WTC11 (cell line): ENCODE results near the gene KCNT2.

Experiments
- CREB1 ChIP-seq: sonication (generic); formaldehyde crosslinking; IDR thresholded peaks from 2 replicates; pipeline ENCODE4 v1.8.0; 2023; ENCODE audit warnings: mild to moderate bottlenecking, missing genetic modification reagents
- ESRRA ChIP-seq: sonication (generic); formaldehyde crosslinking; IDR thresholded peaks from 2 replicates; pipeline ENCODE4 v1.8.1; 2022; ENCODE audit warnings: mild to moderate bottlenecking, missing genetic modification reagents, borderline replicate concordance
- ETV6 ChIP-seq: sonication (generic); formaldehyde crosslinking; IDR thresholded peaks from 2 replicates; pipeline ENCODE4 v1.8.1; 2022; ENCODE audit warnings: mild to moderate bottlenecking, missing genetic modification reagents
- KAT7 ChIP-seq: sonication (generic); formaldehyde crosslinking; IDR thresholded peaks from 2 replicates; pipeline ENCODE4 v1.8.1; 2023; ENCODE audit warnings: missing genetic modification reagents, mild to moderate bottlenecking, borderline replicate concordance
- MXD4 ChIP-seq: fragments of 250-450 bp; sonication (Bioruptor Pico); IDR thresholded peaks from 2 replicates; pipeline ENCODE4 v1.8.0; 2021; ENCODE audit warnings: mild to moderate bottlenecking, moderate library complexity, borderline replicate concordance
- NR3C1 ChIP-seq: sonication (generic); formaldehyde crosslinking; conservative IDR thresholded peaks from 2 replicates; pipeline ENCODE4 v1.8.1; 2023; ENCODE audit warnings: low read depth, mild to moderate bottlenecking, missing genetic modification reagents
- SP1 ChIP-seq: sonication (generic); formaldehyde crosslinking; conservative IDR thresholded peaks from 2 replicates; pipeline ENCODE4 v1.8.1; 2022; ENCODE audit warnings: missing genetic modification reagents
- TEAD1 ChIP-seq: sonication (generic); formaldehyde crosslinking; IDR thresholded peaks from 2 replicates; pipeline ENCODE4 v1.8.0; 2022; ENCODE audit warnings: mild to moderate bottlenecking, missing genetic modification reagents
- TP53 ChIP-seq: sonication (generic); formaldehyde crosslinking; IDR thresholded peaks from 2 replicates; pipeline ENCODE4 v1.8.1; 2023; ENCODE audit warnings: mild to moderate bottlenecking, missing genetic modification reagents
- ZNF121 ChIP-seq: sonication (generic); formaldehyde crosslinking; IDR thresholded peaks from 2 replicates; pipeline ENCODE4 v1.8.0; 2023; ENCODE audit warnings: missing genetic modification reagents
- ZNF317 ChIP-seq: sonication (generic); formaldehyde crosslinking; IDR thresholded peaks from 2 replicates; pipeline ENCODE4 v1.8.1; 2023; ENCODE audit warnings: low read depth, mild to moderate bottlenecking, moderate library complexity, missing genetic modification reagents, borderline replicate concordance
- ZNF416 ChIP-seq: fragments of 250-450 bp; sonication (Bioruptor Pico); IDR thresholded peaks from 2 replicates; pipeline ENCODE4 v1.9.0; 2021; ENCODE audit warnings: mild to moderate bottlenecking, inconsistent platforms
- TF ChIP-seq, protein P1 (sequence below): fragments of 200-600 bp; IDR thresholded peaks from 2 replicates; pipeline ENCODE4 v1.8.0; 2022; ENCODE audit warnings: antibody characterized with exemption
- TF ChIP-seq, protein P2 (sequence below): sonication (generic); formaldehyde crosslinking; IDR thresholded peaks from 2 replicates; pipeline ENCODE4 v1.8.1; 2022; ENCODE audit warnings: mild to moderate bottlenecking, moderate library complexity, missing genetic modification reagents

DNA sequence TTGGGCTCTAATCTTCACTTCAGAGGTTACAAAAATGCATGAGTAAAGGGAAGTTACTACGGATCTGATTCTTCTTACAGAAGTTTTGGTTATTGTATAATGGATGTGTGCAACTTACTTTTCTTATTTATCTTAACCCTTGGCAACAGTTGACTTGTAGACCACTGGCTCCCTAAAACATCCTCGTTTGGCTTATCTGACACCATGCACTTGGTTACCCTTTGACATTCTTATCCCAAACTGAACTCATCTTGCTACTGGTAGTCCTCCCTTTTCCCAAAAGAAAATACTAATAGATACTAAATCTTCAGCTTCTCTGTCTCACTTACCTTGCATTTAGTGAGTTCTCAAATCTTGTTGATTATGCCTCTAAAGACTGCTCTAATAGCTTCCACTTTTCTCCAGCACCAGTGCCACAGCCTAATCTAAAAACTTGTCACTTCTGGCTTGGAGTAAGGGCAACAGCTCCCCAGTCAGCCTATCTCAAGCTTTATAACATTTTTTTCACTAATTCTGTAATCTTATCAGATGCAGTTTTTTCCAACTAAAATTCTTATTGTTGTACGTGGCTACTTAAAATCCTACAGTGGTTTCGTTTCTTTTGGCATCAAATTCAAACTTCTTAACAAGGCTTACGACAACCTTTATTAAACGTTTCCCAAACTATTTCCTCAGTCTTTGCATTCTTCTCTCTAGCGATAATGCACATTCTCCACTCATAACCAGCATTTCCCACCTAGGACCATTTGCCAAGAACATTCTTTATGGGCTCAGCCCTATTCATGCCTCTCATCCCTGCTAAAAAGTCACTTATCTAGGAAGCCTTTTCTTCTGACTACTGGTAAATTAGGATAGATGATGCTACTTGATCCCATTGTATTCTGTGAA lies 204.2 kb downstream of the KCNT2 start:
- TF ChIP-seq NR3C1 (CRISPR knock-in tag) (no peak), SP1 (CRISPR knock-in tag) (no peak), CREB1 (CRISPR knock-in tag) (no peak), ETV6 (no peak), KAT7 (CRISPR knock-in tag) (no peak), ZNF121 (CRISPR knock-in tag) (no peak), ESRRA (CRISPR knock-in tag) (no peak), ZNF317 (CRISPR knock-in tag) (no peak), ZNF416 (CRISPR knock-in tag) (no peak), TP53 (CRISPR knock-in tag) (no peak), MXD4 (CRISPR knock-in tag) (no peak), TEAD1 (no peak)
- TF ChIP-seq, protein P1, sequence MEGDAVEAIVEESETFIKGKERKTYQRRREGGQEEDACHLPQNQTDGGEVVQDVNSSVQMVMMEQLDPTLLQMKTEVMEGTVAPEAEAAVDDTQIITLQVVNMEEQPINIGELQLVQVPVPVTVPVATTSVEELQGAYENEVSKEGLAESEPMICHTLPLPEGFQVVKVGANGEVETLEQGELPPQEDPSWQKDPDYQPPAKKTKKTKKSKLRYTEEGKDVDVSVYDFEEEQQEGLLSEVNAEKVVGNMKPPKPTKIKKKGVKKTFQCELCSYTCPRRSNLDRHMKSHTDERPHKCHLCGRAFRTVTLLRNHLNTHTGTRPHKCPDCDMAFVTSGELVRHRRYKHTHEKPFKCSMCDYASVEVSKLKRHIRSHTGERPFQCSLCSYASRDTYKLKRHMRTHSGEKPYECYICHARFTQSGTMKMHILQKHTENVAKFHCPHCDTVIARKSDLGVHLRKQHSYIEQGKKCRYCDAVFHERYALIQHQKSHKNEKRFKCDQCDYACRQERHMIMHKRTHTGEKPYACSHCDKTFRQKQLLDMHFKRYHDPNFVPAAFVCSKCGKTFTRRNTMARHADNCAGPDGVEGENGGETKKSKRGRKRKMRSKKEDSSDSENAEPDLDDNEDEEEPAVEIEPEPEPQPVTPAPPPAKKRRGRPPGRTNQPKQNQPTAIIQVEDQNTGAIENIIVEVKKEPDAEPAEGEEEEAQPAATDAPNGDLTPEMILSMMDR: no peak
- TF ChIP-seq, protein P2, sequence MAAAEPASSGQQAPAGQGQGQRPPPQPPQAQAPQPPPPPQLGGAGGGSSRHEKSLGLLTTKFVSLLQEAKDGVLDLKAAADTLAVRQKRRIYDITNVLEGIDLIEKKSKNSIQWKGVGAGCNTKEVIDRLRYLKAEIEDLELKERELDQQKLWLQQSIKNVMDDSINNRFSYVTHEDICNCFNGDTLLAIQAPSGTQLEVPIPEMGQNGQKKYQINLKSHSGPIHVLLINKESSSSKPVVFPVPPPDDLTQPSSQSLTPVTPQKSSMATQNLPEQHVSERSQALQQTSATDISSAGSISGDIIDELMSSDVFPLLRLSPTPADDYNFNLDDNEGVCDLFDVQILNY: no peak
